OCI-LY7 (cell line): ENCODE data around the gene PLPP3.

ENCODE experiments used
- EZH2phosphoT487 ChIP-seq: fragments of 200-600 bp; sonication (generic); IDR thresholded peaks from 2 replicates; pipeline ENCODE4 v1.6.1; 2018; ENCODE audit warnings: low read depth, borderline replicate concordance, mild to moderate bottlenecking, mixed run types, antibody characterized with exemption, low read length, moderate library complexity, mixed read lengths
- TF ChIP-seq, protein P1 (sequence below): fragments of 200-600 bp; sonication (generic); conservative IDR thresholded peaks from 2 replicates; pipeline ENCODE4 v1.5.1; 2014; ENCODE audit warnings: mild to moderate bottlenecking, antibody characterized with exemption, low read length, moderate library complexity, mixed read lengths

DNA sequence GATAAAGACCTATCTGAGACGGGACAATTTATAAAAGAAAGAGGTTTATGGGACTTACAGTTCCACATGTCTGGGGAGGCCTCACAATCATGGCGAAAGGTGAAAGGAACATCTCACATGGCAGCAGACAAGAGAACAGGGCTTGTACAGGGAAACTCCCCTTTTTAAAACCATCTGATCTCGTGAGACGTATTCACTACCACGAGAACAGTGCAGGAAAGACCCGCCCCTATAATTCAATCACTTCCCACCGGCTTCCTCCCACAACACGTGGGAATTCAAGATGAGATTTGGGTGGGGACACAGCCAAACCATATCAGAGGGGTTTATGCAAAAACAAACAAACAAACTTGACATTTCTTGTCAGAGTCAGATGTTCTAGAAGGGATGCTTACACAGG lies 89.7 kb downstream of the PLPP3 start:
- TF ChIP-seq, protein P1, sequence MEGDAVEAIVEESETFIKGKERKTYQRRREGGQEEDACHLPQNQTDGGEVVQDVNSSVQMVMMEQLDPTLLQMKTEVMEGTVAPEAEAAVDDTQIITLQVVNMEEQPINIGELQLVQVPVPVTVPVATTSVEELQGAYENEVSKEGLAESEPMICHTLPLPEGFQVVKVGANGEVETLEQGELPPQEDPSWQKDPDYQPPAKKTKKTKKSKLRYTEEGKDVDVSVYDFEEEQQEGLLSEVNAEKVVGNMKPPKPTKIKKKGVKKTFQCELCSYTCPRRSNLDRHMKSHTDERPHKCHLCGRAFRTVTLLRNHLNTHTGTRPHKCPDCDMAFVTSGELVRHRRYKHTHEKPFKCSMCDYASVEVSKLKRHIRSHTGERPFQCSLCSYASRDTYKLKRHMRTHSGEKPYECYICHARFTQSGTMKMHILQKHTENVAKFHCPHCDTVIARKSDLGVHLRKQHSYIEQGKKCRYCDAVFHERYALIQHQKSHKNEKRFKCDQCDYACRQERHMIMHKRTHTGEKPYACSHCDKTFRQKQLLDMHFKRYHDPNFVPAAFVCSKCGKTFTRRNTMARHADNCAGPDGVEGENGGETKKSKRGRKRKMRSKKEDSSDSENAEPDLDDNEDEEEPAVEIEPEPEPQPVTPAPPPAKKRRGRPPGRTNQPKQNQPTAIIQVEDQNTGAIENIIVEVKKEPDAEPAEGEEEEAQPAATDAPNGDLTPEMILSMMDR = no peak
- no peak for TF ChIP-seq EZH2phosphoT487
